SU-DHL-6 (cell line): ENCODE measurements around the gene CRTAC1.

ENCODE experiments used
- H2AFZ ChIP-seq: fragments of 200-600 bp; sonication (generic); 2 replicates; pipeline ENCODE4 v1.6.1; 2014; ENCODE audit warnings: low read depth, mild to moderate bottlenecking, moderate library complexity, mixed read lengths, antibody characterized with exemption, low read length; ENCODE audit not compliant: severe bottlenecking
- H3F3A ChIP-seq: fragments of 200-600 bp; shearing (Covaris generic); 2 replicates; pipeline ENCODE4 v1.6.0; 2016; ENCODE audit warnings: antibody characterized with exemption, mild to moderate bottlenecking; ENCODE audit not compliant: insufficient read depth
- H3K27ac ChIP-seq: fragments of 200-600 bp; sonication (generic); 2 replicates; pipeline ENCODE4 v1.5.1; 2016; ENCODE audit warnings: low read depth, mild to moderate bottlenecking, low read length, moderate library complexity, mixed read lengths
- H3K27me3 ChIP-seq: fragments of 200-600 bp; sonication (generic), shearing (Covaris generic); 2 replicates; pipeline ENCODE4 v1.6.0; 2014; ENCODE audit warnings: mild to moderate bottlenecking, low read length
- H3K36me3 ChIP-seq: fragments of 200-600 bp; sonication (generic); 2 replicates; pipeline ENCODE4 v1.6.1; 2014; ENCODE audit warnings: mild to moderate bottlenecking, low read length, mixed read lengths
- H3K4me2 ChIP-seq: fragments of 300-600, 200-600 bp; shearing (Covaris generic), sonication (generic); 2 replicates; pipeline ENCODE4 v1.6.0; 2014; ENCODE audit warnings: low read length, low read depth, mild to moderate bottlenecking; ENCODE audit not compliant: poor library complexity, severe bottlenecking
- H3K4me3 ChIP-seq: fragments of 200-600 bp; sonication (generic); 2 replicates; pipeline ENCODE4 v1.5.1; 2014; ENCODE audit warnings: antibody characterized with exemption, low read length, mild to moderate bottlenecking, mixed read lengths; ENCODE audit not compliant: insufficient read depth, poor library complexity, severe bottlenecking
- H3K79me2 ChIP-seq: fragments of 200-600 bp; sonication (generic); 2 replicates; pipeline ENCODE4 v1.6.1; 2014; ENCODE audit warnings: mild to moderate bottlenecking, low read length, moderate library complexity; ENCODE audit not compliant: insufficient read depth
- H3K9ac ChIP-seq: fragments of 200-600 bp; sonication (generic); 2 replicates; pipeline ENCODE4 v1.7.0; 2014; ENCODE audit warnings: mild to moderate bottlenecking, low read length
- H3K9me2 ChIP-seq: fragments of 200-600 bp; sonication (generic); replicated peaks from 2 replicates; pipeline ENCODE4 v1.6.1; 2014; ENCODE audit warnings: low read length; ENCODE audit not compliant: insufficient read depth
- H3K9me3 ChIP-seq: fragments of 200-600 bp; sonication (generic); 2 replicates; pipeline ENCODE4 v1.6.1; 2014; ENCODE audit warnings: low read length, mixed read lengths; ENCODE audit not compliant: insufficient read depth
- H4K20me1 ChIP-seq: fragments of 200-600 bp; sonication (generic); 2 replicates; pipeline ENCODE4 v1.6.1; 2014; ENCODE audit warnings: low read depth, mild to moderate bottlenecking, antibody characterized with exemption, low read length, moderate library complexity, mixed read lengths
- EZH2phosphoT487 ChIP-seq: fragments of 200-600 bp; sonication (generic), shearing (Covaris generic); conservative IDR thresholded peaks from 2 replicates; pipeline ENCODE4 v1.6.1; 2018; ENCODE audit warnings: mild to moderate bottlenecking, antibody characterized with exemption, low read length, moderate library complexity, mixed read lengths
- TF ChIP-seq, protein P1 (sequence below): fragments of 200-600 bp; sonication (generic); IDR thresholded peaks from one replicate; pipeline ENCODE4 v1.5.1; 2017; ENCODE audit warnings: antibody characterized with exemption, mild to moderate bottlenecking, low read length, moderate library complexity; ENCODE audit not compliant: insufficient read depth, poor library complexity, severe bottlenecking

The CRTAC1 gene

DNA sequence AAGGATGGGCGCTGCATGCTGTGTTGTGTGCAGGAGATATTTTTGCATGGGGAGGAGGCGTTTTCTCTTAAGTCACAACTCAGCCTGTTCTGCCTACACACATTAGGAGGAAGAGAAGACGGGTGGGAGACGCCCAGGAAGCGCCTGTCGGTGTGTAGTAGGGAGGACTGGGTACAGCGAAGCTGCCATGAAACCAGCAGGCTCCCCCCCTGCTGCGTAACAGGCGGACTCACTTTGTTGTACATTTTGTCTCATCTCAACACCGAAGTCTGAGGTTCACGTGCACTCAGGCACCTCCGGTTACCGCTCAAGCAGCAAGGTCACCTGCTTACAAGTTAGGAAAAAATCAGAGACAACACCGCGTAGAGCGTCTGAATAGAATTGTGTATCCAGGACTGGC lies 56.3 kb downstream of the CRTAC1 start:
- Histone ChIP-seq H3K9ac (no peak overlapping the region), H3K4me2 (no peak overlapping the region), H3K36me3 (no peaks in the 10 kb centered on the region), H2AFZ (no peak overlapping the region), H3K4me3 (no peak overlapping the region), H3K27me3 (no peaks in the 10 kb centered on the region), H3K9me2 (no peaks in the 10 kb centered on the region), H3K79me2 (no peaks in the 10 kb centered on the region), H3K9me3 (no peaks in the 10 kb centered on the region), H3F3A (no peaks in the 10 kb centered on the region), H3K27ac (no peak overlapping the region), H4K20me1 (no peaks in the 10 kb centered on the region)
- TF ChIP-seq EZH2phosphoT487: no peak
- TF ChIP-seq, protein P1, sequence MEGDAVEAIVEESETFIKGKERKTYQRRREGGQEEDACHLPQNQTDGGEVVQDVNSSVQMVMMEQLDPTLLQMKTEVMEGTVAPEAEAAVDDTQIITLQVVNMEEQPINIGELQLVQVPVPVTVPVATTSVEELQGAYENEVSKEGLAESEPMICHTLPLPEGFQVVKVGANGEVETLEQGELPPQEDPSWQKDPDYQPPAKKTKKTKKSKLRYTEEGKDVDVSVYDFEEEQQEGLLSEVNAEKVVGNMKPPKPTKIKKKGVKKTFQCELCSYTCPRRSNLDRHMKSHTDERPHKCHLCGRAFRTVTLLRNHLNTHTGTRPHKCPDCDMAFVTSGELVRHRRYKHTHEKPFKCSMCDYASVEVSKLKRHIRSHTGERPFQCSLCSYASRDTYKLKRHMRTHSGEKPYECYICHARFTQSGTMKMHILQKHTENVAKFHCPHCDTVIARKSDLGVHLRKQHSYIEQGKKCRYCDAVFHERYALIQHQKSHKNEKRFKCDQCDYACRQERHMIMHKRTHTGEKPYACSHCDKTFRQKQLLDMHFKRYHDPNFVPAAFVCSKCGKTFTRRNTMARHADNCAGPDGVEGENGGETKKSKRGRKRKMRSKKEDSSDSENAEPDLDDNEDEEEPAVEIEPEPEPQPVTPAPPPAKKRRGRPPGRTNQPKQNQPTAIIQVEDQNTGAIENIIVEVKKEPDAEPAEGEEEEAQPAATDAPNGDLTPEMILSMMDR: no peak

DNA sequence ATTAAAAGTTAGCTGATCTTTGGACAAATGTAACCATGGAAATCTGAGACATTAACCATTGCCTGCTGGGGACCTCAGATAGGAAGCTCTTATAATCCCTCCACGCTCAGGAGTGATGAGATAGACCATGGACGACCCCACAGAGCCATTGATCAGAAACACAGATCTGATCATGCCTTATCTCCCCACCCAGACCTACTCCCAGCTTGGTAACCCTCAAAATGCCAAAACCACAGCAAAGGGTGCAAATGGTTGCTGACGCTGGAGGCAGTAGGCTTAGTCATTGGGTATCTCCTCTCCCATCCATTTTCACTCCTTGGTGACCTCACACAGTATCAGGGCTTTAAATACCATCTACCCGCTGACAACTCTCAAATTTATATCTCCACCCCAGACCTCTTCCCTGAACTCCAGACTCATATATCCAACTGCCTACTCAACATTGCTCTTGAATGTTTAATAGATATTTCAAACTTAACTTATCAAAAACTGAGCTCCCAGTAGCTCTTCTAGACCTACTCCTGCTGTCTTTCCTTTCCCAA lies 60.8 kb downstream of the CRTAC1 start:
- Histone ChIP-seq H4K20me1 (no peaks in the 10 kb centered on the region), H3K9me3 (no peaks in the 10 kb centered on the region), H2AFZ (no peak overlapping the region), H3F3A (no peaks in the 10 kb centered on the region), H3K36me3 (no peaks in the 10 kb centered on the region), H3K27me3 (no peaks in the 10 kb centered on the region), H3K9me2 (no peaks in the 10 kb centered on the region), H3K4me3 (no peak overlapping the region), H3K27ac (no peak overlapping the region), H3K4me2 (no peak overlapping the region), H3K79me2 (no peaks in the 10 kb centered on the region), H3K9ac (no peak overlapping the region)
- TF ChIP-seq, protein P1: no peak
- TF ChIP-seq EZH2phosphoT487: no peak

DNA sequence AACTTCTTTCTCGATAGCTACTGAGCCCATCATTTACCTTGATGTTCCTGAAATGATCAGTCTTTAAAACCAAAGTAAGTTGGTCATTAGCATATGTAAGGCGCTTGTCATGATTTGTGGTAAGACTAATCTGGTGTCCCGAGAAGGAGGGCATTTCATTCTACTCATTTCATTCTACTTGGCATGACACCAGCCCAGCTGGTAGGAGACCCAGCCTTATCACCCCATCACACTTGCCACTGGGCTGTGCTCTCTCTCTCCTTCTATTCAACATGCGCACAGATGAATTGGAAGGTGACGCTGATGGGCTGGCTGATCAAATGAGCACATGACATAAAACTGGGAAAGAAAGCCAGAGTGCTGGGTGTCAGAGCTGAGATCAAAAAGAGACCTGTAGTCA lies 65.7 kb downstream of the CRTAC1 start:
- Histone ChIP-seq H3F3A (no peaks in the 10 kb centered on the region), H3K4me2 (no peak overlapping the region), H3K36me3 (no peaks in the 10 kb centered on the region), H3K27me3 (no peaks in the 10 kb centered on the region), H3K27ac (no peak overlapping the region), H3K9me3 (no peaks in the 10 kb centered on the region), H3K79me2 (no peaks in the 10 kb centered on the region), H2AFZ (no peak overlapping the region), H3K9me2 (no peaks in the 10 kb centered on the region), H4K20me1 (no peaks in the 10 kb centered on the region), H3K4me3 (no peak overlapping the region), H3K9ac (no peak overlapping the region)
- TF ChIP-seq EZH2phosphoT487: no peak
- TF ChIP-seq, protein P1: no peak

DNA sequence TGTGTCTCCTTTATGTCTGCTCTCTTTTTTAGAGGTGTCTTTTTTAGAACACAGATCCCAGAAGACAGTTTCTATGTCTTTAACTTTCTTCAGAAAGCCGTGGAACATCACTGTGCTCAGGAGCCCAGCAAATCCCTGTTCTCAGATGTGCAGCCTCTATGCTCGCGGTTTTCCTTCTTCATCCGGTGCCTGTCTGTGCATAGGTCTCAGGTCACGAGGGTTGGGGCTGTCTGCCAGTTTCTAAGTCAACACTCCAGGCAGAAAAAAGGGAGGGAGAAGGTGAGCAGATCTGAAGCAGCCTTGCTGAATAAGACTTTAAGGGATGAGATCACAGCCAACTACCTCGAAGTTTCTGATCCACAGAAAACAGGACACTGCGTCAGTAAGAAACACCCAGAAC lies 68.5 kb downstream of the CRTAC1 start:
- no peaks in the 10 kb centered on the region for H3K9me3 ChIP-seq
- no peaks in the 10 kb centered on the region for H3K27me3 ChIP-seq
- H3K27ac ChIP-seq: no peak overlapping the region
- H3K79me2 ChIP-seq: no peaks in the 10 kb centered on the region
- H3K4me2 ChIP-seq: no peak overlapping the region
- H3F3A ChIP-seq: no peaks in the 10 kb centered on the region
- H3K9me2 ChIP-seq: no peaks in the 10 kb centered on the region
- no peaks in the 10 kb centered on the region for H3K36me3 ChIP-seq
- H4K20me1 ChIP-seq: no peaks in the 10 kb centered on the region
- TF ChIP-seq, protein P1: no peak
- no peak for TF ChIP-seq EZH2phosphoT487
- no peak overlapping the region for H3K4me3 ChIP-seq
- H2AFZ ChIP-seq: no peak overlapping the region
- H3K9ac ChIP-seq: no peak overlapping the region
